Subcutaneous abdominal adipose tissue (tissue), 5 donors: ENCODE measurements around the gene PACRG.
"Not testable (repeated sequence)": the region's sequence is repeated elsewhere in the genome, so short reads cannot be mapped to it uniquely, and the experiment has no call there.

Experiments
- H3K27ac ChIP-seq: one replicate; pipeline ENCODE4 v1.7.0; 2013; ENCODE audit warnings: low read depth, mild to moderate bottlenecking, inconsistent platforms, low read length, moderate library complexity
- H3K27me3 ChIP-seq, 5 donors: one replicate each; pipeline ENCODE4 v1.7.0; 2013; ENCODE audit warnings: low read length in 5 of 5, inconsistent platforms in 1 of 5; ENCODE audit not compliant: control insufficient read depth in 5 of 5, insufficient read depth in 4 of 5
- H3K36me3 ChIP-seq, 5 donors: one replicate each; pipeline ENCODE4 v1.7.0; 2013; ENCODE audit warnings: low read length in 5 of 5; ENCODE audit not compliant: control insufficient read depth in 5 of 5, insufficient read depth in 5 of 5
- H3K4me1 ChIP-seq, 5 donors: one replicate each; pipeline ENCODE4 v1.7.0; 2013; ENCODE audit warnings: low read length in 5 of 5, mild to moderate bottlenecking in 3 of 5, moderate library complexity in 1 of 5; ENCODE audit not compliant: control insufficient read depth in 5 of 5, insufficient read depth in 5 of 5
- H3K4me3 ChIP-seq, 5 donors: one replicate each; pipeline ENCODE4 v1.7.0; 2013; ENCODE audit warnings: low read length in 5 of 5, low read depth in 1 of 5
- H3K9ac ChIP-seq, 5 donors: one replicate each; pipeline ENCODE4 v1.7.0; 2013; ENCODE audit warnings: low read length in 5 of 5, mild to moderate bottlenecking in 4 of 5, moderate library complexity in 3 of 5
- H3K9me3 ChIP-seq, 5 donors: one replicate each; pipeline ENCODE4 v1.7.0; 2013; ENCODE audit warnings: low read length in 5 of 5; ENCODE audit not compliant: control insufficient read depth in 5 of 5
- donor health status: healthy.
- donor health status: healthy.
- donor health status: healthy.
- donor health status: healthy.
- donor health status: healthy.

PACRG gene

DNA sequence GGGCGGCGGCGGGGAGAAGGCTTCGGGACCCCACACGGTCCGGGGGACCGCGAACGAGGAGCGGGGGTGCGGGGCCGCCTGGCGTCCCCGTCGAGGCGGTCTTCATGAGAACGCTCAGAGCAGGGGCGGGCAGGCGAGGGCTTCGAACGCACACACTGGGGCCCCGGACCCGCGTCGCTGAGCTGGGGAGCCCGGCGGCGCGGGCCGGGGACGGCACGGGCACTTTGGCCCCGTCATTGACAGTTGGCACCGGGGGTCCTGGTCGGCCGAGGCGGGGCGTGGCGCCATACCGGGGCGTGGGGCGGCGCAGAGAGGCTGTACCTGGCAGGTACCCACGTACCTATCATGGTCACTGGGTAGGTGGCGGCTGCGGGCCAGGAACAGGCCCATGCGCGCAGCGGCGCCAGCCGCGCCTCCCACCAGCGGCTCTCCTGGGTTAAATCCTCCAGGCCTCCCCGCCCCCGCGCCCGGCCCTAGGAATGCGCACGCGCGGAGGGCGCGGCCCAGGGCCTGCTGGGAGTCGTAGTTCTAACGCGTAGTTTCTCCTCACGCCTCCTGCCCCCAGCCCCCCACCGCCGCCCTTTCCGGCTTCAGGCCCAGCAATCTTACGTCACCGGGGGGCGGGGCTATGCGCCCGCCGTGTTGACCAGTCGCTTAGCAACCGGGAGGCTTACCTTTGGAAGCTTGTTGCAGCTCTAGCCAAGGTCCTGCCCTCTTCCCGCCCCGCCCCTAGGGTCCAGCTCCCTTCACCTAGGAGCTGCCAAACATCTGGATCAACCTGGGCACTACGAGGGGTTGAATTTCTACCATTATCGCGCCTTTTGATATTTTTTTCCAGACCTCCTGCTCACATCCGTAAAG, at the start of gene PACRG, which contains the start of gene PRKN:
Gene PACRG (plus strand): TSS at position 653 of the 861 bp plus-strand sequence.
Gene PRKN (minus strand): TSS at position 445 of the 861 bp plus-strand sequence.
- Histone ChIP-seq H3K27ac (peak within 1 kb of the TSS; percentile 82), H3K27me3 (no peaks in the 10 kb centered on the region), H3K4me3 (peak within 1 kb of the TSS; percentile 68 to 88 (median 83)), H3K36me3 (no peaks in the 10 kb centered on the region), H3K9ac (peak within 1 kb of the TSS in 4 of 5 donors; percentile 86 to 94 (median 90)), H3K4me1 (peaks cover 0 to 18% (median 14%) of the 10 kb centered on the region in 5 donors), H3K9me3 (peaks cover 0 to 12% (median 4%) of the 10 kb centered on the region in 5 donors)

DNA sequence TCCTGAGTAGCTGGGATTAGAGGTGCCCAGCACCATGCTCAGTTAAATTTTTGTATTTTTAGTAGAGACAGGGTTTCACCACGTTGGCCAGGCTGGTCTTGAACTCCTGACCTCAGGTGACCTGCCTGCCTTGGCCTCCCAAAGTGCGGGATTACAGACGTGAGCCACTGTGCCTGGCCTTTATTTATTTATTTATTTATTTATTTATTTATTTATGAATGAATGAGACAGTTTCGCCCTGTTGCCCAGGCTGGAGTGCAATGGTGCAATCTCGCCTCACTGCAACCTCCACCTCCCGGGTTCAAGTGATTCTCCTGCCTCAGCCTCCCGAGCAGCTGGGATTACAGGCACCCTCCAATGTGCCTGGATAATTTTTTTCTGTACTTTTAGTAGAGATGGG, 48.9 kb upstream of the PACRG start:
- not testable (repeated sequence) for H3K27me3 ChIP-seq, H3K4me1 ChIP-seq, H3K27ac ChIP-seq, H3K4me3 ChIP-seq, H3K9ac ChIP-seq, H3K36me3 ChIP-seq, H3K9me3 ChIP-seq

DNA sequence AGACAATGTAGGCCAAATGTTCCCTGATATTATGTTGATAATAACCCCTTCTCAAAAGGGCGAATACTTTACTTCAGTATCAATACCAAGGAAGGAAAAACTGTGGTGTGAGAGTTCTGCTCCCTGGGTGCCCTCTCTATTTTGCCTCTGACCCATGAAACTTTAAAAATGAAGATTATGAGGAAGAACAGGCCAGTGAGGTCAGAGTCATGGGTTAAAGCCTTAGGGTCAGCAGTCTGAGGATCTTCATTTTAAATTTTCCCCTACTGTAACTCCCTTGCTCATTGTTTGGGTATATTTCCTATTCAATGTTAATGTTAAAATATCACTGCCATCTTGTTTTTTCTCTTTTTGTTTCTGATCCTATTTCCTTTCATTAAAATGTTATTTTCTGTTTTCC, 48.1 kb upstream of the PACRG start:
- Histone ChIP-seq H3K27me3 (no peaks in the 10 kb centered on the region), H3K4me1 (peaks cover 0 to 9% (median 3%) of the 10 kb centered on the region in 5 donors), H3K36me3 (no peaks in the 10 kb centered on the region), H3K27ac (no peak overlapping the region), H3K4me3 (no peak overlapping the region), H3K9me3 (no peaks in the 10 kb centered on the region), H3K9ac (no peak overlapping the region)

DNA sequence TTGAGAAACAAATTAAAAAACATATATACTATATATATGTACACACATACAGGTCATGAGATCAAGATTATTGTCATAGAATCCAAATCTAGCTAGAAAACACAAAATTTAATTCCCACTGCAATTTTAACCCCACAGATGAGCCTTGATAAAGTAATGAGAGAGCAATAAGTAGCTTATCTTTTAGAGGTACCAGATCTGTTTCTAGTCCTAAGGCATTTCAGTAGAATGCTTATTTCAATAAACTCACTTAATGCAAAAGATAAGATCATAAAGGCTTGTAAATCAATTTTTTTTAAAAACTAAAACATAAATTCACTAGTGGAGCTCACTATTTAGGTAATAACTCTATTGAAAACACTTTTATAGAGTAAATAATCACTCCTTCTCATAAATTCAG, 47.4 kb upstream of the PACRG start:
- no peaks in the 10 kb centered on the region for H3K27me3 ChIP-seq
- H3K4me3 ChIP-seq: no peak overlapping the region
- H3K9me3 ChIP-seq: no peaks in the 10 kb centered on the region
- H3K36me3 ChIP-seq: no peaks in the 10 kb centered on the region
- no peak overlapping the region for H3K9ac ChIP-seq
- H3K4me1 ChIP-seq: peaks cover 0 to 9% (median 3%) of the 10 kb centered on the region in 5 donors
- H3K27ac ChIP-seq: no peak overlapping the region

DNA sequence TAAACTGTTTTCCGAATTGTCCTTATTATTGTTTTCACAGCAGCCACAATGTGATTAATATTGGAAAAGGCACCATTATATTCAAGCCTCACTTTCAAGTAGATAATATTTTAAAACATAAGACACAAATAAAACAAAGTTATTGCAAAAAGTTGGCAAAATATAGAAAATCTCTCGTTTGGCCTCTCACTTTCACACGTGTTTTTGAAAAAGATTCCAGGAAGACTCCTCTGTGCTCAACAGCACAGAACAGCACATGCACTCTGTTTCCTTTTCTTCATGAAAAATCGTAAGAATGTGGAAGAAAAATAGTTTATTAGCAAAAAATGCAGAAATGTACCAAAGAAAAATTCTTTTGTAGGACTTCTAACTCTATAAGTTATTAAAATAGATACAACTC, 46.9 kb upstream of the PACRG start:
- no peak overlapping the region for H3K4me3 ChIP-seq
- no peaks in the 10 kb centered on the region for H3K27me3 ChIP-seq
- peaks cover 0 to 9% (median 3%) of the 10 kb centered on the region in 5 donors for H3K4me1 ChIP-seq
- no peaks in the 10 kb centered on the region for H3K9me3 ChIP-seq
- no peak overlapping the region for H3K9ac ChIP-seq
- no peak overlapping the region for H3K27ac ChIP-seq
- no peaks in the 10 kb centered on the region for H3K36me3 ChIP-seq

DNA sequence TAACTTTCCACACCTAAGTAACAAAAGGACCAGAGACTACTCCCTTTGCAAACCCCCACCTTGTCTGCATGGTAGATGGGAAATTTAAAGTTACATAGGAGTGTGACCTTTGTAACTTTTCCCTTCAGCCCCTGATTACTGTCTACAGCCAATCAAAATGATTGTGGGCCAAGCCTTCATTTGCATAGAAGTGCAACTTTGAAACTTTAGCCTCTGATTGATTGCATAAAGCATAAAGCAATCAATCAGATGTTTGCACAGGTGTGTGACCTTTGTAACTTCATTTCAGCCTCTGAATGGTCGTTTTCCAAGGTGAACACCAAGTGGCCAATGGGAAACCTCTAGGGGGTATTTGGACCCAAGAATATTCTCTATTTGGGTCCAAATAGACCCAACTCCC, 46.3 kb upstream of the PACRG start:
- no peak overlapping the region for H3K9ac ChIP-seq
- no peak overlapping the region for H3K27ac ChIP-seq
- H3K4me1 ChIP-seq: peaks cover 0 to 9% (median 3%) of the 10 kb centered on the region in 5 donors
- no peaks in the 10 kb centered on the region for H3K9me3 ChIP-seq
- no peaks in the 10 kb centered on the region for H3K27me3 ChIP-seq
- no peaks in the 10 kb centered on the region for H3K36me3 ChIP-seq
- no peak overlapping the region for H3K4me3 ChIP-seq

DNA sequence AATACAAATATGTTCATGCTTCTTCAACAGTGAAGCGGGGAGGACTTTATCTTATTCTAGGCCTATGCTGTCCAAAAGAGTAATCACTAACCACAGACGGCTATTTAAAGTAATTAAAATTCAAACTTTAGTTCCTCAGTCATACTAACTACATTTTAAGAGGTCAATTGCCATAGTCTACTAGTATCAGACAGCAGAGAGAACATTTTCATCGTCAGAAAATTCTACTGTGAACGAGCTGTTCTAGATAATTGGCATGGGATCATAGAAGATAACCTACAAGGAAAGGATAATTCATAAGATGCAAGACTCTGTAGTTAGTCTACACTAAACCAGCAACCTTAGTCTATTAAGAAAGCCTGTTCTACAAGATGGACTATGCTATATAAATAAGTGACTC, 44.6 kb upstream of the PACRG start:
- Histone ChIP-seq H3K9ac (no peak overlapping the region), H3K36me3 (no peaks in the 10 kb centered on the region), H3K4me3 (no peak overlapping the region), H3K27me3 (no peaks in the 10 kb centered on the region), H3K4me1 (peaks cover 0 to 9% (median 3%) of the 10 kb centered on the region in 5 donors), H3K9me3 (no peaks in the 10 kb centered on the region), H3K27ac (no peak overlapping the region)

DNA sequence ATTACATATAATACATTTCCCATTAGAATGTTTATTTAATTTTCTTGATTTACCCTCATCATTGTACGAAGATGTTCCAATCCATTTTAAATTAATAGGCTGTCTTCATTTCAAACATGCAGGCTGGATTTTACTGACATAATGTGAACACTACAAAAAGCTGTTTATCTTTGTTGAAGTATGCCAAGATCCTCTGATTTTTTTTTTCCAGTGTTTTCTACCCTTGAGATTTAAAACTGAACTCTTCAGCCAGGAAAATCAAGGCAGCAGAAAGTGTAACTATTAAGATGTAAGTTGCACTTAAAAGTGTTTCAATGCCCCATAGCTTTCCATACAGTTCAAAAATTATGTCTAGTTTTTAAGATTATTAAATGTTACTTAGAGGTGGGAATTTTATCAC, 43.7 kb upstream of the PACRG start:
- no peaks in the 10 kb centered on the region for H3K36me3 ChIP-seq
- no peaks in the 10 kb centered on the region for H3K27me3 ChIP-seq
- no peak overlapping the region for H3K4me3 ChIP-seq
- H3K9me3 ChIP-seq: no peaks in the 10 kb centered on the region
- H3K9ac ChIP-seq: no peak overlapping the region
- peaks cover 0 to 9% (median 3%) of the 10 kb centered on the region in 5 donors for H3K4me1 ChIP-seq
- H3K27ac ChIP-seq: no peak overlapping the region

DNA sequence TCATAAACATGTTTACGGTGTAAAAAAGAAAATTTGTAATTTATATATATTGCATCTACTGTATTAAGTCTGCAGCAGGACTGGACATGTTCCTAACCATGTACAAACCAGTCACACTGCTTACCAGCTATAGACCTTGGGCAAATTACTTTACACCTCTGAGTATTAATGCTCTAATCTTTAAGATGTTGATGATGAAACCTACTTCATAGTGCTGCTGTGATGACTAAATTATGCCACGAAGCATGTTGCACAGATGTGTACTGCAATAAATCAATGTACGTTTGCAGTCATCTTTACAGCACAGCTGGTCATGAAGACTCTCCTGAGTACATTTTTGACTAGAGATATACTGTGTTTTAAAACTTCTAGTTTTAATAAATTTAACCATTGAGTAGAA, 42.8 kb upstream of the PACRG start:
- no peaks in the 10 kb centered on the region for H3K9me3 ChIP-seq
- H3K4me3 ChIP-seq: no peak overlapping the region
- H3K9ac ChIP-seq: no peak overlapping the region
- H3K27me3 ChIP-seq: no peaks in the 10 kb centered on the region
- peaks cover 0 to 9% (median 3%) of the 10 kb centered on the region in 5 donors for H3K4me1 ChIP-seq
- no peak overlapping the region for H3K27ac ChIP-seq
- no peaks in the 10 kb centered on the region for H3K36me3 ChIP-seq

DNA sequence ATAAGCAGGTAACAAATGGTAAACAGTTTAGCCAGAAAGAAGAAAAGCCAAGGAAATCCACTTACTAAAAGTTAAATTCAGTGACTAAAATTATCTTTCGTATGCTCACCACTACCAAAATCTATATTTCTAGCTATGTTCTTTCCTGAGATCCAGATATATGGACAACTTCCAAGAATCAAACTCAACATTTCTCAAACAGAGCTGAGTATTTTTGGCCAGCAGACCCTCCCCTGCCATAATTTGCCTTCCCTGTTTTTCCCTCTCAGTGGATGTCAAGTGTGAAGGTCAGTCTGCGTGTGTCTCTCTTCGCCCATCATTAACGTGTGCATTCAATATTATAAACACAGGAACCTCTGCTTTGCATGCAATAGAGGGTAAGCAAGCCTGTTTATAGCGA, 42.2 kb upstream of the PACRG start:
- Histone ChIP-seq H3K4me1 (peaks cover 0 to 9% (median 3%) of the 10 kb centered on the region in 5 donors), H3K36me3 (no peaks in the 10 kb centered on the region), H3K9me3 (no peaks in the 10 kb centered on the region), H3K9ac (no peak overlapping the region), H3K27ac (no peak overlapping the region), H3K4me3 (no peak overlapping the region), H3K27me3 (no peaks in the 10 kb centered on the region)
